ENCODE results near the gene ABCG2.
"Not testable (repeated sequence)": the region's sequence is repeated elsewhere in the genome, so short reads cannot be mapped to it uniquely, and the experiment has no call there.

Gene ABCG2

DNA sequence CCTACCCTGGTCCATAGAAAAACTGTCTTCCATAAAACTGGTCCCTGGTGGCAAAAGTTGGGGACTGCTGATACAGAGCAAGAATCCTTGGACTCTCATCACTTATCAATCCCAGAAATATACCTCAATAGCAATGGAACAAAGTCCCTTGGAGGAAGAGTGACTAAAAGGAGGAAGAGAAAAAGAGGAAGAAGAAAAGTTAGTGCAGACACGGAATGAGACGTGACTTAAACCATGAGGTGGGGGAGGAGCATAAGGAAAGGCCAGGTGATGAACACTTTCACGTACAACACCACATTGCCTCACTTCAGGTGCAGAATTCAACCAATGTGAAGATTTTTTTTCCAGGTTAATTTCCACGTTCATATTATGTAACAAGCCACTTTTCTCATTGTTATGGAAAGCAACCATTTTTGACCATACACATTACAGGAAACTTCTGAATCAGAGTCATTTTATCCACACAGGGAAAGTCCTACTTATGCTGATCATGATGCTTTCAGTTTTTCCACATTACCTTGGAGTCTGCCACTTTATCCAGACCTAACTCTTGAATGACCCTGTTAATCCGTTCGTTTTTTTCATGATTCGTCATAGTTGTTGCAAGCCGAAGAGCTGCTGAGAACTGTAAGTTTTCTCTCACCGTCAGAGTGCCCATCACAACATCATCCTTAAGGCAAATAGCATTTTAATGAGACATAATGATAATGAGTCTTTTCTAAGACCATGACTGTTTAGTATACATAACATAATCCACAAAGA lies 27.7 kb downstream of the ABCG2 start:
- POLR2A ChIA-PET: no interaction called here

DNA sequence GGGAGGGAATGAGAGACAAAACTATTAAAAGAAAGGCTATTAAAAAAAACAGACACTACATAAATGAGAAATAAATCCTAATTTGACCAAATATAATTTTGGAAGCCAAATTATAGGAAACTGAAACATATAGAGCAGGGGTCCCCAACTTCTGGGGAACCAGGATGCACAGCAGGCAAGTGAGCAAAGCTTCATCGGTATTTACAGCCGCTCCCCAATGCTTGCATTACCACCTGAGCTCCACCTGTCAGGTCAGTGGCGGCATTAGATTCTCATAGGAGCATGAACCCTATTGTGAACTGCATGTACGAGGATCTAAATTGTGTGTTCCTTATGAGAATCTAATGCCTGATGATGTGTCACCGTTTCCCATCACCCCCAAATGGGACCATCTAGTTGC lies 28.4 kb downstream of the ABCG2 start:
- no peak for DNase-seq
- no peaks in the 10 kb centered on the region for H3K4me1 ChIP-seq (ENCODE audit: control extremely low read depth in 1 of 4, control insufficient read depth in 4 of 4, insufficient read depth in 4 of 4, low read length in 3 of 4)
- no peaks in the 10 kb centered on the region for H3K27me3 ChIP-seq (replicated peaks in 2 of 5; ENCODE audit: control insufficient read depth in 4 of 5, insufficient read depth in 5 of 5, low read length in 4 of 5)
- H3K4me3 ChIP-seq (ENCODE audit: control insufficient read depth in 1 of 7, extremely low read depth in 1 of 7, insufficient read depth in 4 of 7, low read depth in 2 of 7, low read length in 6 of 7): no peak overlapping the region
- no peak overlapping the region for H3K27ac ChIP-seq (ENCODE audit: insufficient read depth in 1 of 2, low read depth in 1 of 2, low read length in 2 of 2, poor library complexity in 1 of 2, severe bottlenecking in 2 of 2)
- peaks cover 0 to 7% (median 2%) of the 10 kb centered on the region in 5 experiments for H3K9me3 ChIP-seq (ENCODE audit: control extremely low read depth in 1 of 5, control insufficient read depth in 4 of 5, insufficient read depth in 2 of 5, low read depth in 1 of 5, low read length in 4 of 5)
- CTCF ChIA-PET: no interaction called here
- POLR2A ChIA-PET: no interaction called here
- 100% methylated on average over 3 of the region's 5 CpGs for WGBS (ENCODE audit: insufficient coverage)
- no peaks in the 10 kb centered on the region for H3K36me3 ChIP-seq (ENCODE audit: control insufficient read depth in 4 of 4, insufficient read depth in 4 of 4, low read length in 3 of 4)

More for the DNA sequence above, 27.7 kb downstream of the ABCG2 start:
- Histone ChIP-seq H3K36me3 (ENCODE audit: control insufficient read depth in 4 of 4, insufficient read depth in 4 of 4, low read length in 3 of 4) (no peaks in the 10 kb centered on the region), H3K27me3 (replicated peaks in 2 of 5; ENCODE audit: control insufficient read depth in 4 of 5, insufficient read depth in 5 of 5, low read length in 4 of 5) (no peaks in the 10 kb centered on the region), H3K27ac (ENCODE audit: insufficient read depth in 1 of 2, low read depth in 1 of 2, low read length in 2 of 2, poor library complexity in 1 of 2, severe bottlenecking in 2 of 2) (no peak overlapping the region), H3K4me3 (ENCODE audit: control insufficient read depth in 1 of 7, extremely low read depth in 1 of 7, insufficient read depth in 4 of 7, low read depth in 2 of 7, low read length in 6 of 7) (no peak overlapping the region), H3K9me3 (ENCODE audit: control extremely low read depth in 1 of 5, control insufficient read depth in 4 of 5, insufficient read depth in 2 of 5, low read depth in 1 of 5, low read length in 4 of 5) (peaks cover 0 to 7% (median 2%) of the 10 kb centered on the region in 5 experiments), H3K4me1 (ENCODE audit: control extremely low read depth in 1 of 4, control insufficient read depth in 4 of 4, insufficient read depth in 4 of 4, low read length in 3 of 4) (no peaks in the 10 kb centered on the region)
- peak in 2 of 3 donors; percentile 9 to 26 for DNase-seq
- CTCF ChIA-PET: interaction anchor here (1.4 kb wide), 1 partner anchor 13 kb away, joined by 4 read pairs; no protein-coding TSS in a partner anchor
- 52% methylated on average over 5 of the region's 9 CpGs for WGBS (ENCODE audit: insufficient coverage)

DNA sequence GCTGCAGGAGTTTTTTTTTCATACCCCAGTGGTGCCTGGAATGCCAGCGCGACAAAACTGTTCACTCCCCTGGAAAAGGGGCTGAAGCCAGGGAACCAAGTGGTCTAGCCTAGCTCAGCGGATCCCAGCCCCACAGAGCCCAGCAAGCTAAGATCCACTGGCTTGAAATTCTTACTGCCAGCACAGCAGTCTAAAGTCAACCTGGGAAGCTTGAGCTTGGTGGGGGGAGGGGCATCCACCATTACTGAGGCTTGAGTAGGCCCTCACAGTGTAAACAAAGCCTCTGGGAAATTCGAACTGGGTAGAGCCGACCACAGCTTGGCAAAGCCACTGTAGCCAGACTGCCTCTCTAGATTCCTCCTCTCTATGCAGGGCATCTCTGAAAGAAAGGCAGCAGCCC lies 36.2 kb downstream of the ABCG2 start:
- H3K27ac ChIP-seq (ENCODE audit: insufficient read depth in 1 of 2, low read depth in 1 of 2, low read length in 2 of 2, poor library complexity in 1 of 2, severe bottlenecking in 2 of 2); POLR2A ChIA-PET; H3K4me1 ChIP-seq (ENCODE audit: control extremely low read depth in 1 of 4, control insufficient read depth in 4 of 4, insufficient read depth in 4 of 4, low read length in 3 of 4); CTCF ChIA-PET; H3K36me3 ChIP-seq (ENCODE audit: control insufficient read depth in 4 of 4, insufficient read depth in 4 of 4, low read length in 3 of 4); H3K27me3 ChIP-seq (replicated peaks in 2 of 5; ENCODE audit: control insufficient read depth in 4 of 5, insufficient read depth in 5 of 5, low read length in 4 of 5); H3K4me3 ChIP-seq (ENCODE audit: control insufficient read depth in 1 of 7, extremely low read depth in 1 of 7, insufficient read depth in 4 of 7, low read depth in 2 of 7, low read length in 6 of 7); DNase-seq: not testable (repeated sequence)
- H3K9me3 ChIP-seq (ENCODE audit: control extremely low read depth in 1 of 5, control insufficient read depth in 4 of 5, insufficient read depth in 2 of 5, low read depth in 1 of 5, low read length in 4 of 5): peaks cover 0 to 27% (median 12%) of the 10 kb centered on the region in 5 experiments
- WGBS (ENCODE audit: insufficient coverage): 97% methylated on average over 3 of the region's 5 CpGs

DNA sequence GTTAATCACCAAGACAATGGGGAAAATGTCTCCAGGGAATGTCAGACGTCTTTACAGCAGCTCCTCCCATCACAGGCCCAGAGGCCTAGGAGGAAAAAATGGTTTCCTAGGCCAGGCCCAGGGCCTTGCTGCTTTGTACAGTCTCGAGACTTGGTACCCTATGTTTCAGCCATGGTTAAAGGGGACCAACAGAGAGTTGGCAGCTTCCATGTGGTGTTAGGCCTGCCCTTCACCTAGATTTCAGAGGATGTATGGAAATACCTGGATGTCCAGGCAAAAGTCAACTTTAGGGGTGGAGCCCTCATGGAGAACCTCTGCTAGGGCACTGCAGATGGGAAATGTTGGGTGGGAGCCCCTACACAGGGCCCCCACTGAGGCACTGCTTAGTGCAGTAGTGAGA lies 38.5 kb downstream of the ABCG2 start:
- H3K4me1 ChIP-seq (ENCODE audit: control extremely low read depth in 1 of 4, control insufficient read depth in 4 of 4, insufficient read depth in 4 of 4, low read length in 3 of 4): no peaks in the 10 kb centered on the region
- no peaks in the 10 kb centered on the region for H3K27me3 ChIP-seq (replicated peaks in 2 of 5; ENCODE audit: control insufficient read depth in 4 of 5, insufficient read depth in 5 of 5, low read length in 4 of 5)
- ChIA-PET CTCF (interaction anchor here (0.6 kb wide), 1 partner anchor 110 kb away, joined by 3 read pairs; no protein-coding TSS in a partner anchor), POLR2A (no interaction called here)
- peaks cover 0 to 27% (median 12%) of the 10 kb centered on the region in 5 experiments for H3K9me3 ChIP-seq (ENCODE audit: control extremely low read depth in 1 of 5, control insufficient read depth in 4 of 5, insufficient read depth in 2 of 5, low read depth in 1 of 5, low read length in 4 of 5)
- H3K36me3 ChIP-seq (ENCODE audit: control insufficient read depth in 4 of 4, insufficient read depth in 4 of 4, low read length in 3 of 4): no peaks in the 10 kb centered on the region
- peak in 1 of 3 donors; percentile 4 for DNase-seq
- no peak overlapping the region for H3K4me3 ChIP-seq (ENCODE audit: control insufficient read depth in 1 of 7, extremely low read depth in 1 of 7, insufficient read depth in 4 of 7, low read depth in 2 of 7, low read length in 6 of 7)
- H3K27ac ChIP-seq (ENCODE audit: insufficient read depth in 1 of 2, low read depth in 1 of 2, low read length in 2 of 2, poor library complexity in 1 of 2, severe bottlenecking in 2 of 2): no peak overlapping the region
- WGBS (ENCODE audit: insufficient coverage): 100% methylated on average over 2 of the region's 2 CpGs

DNA sequence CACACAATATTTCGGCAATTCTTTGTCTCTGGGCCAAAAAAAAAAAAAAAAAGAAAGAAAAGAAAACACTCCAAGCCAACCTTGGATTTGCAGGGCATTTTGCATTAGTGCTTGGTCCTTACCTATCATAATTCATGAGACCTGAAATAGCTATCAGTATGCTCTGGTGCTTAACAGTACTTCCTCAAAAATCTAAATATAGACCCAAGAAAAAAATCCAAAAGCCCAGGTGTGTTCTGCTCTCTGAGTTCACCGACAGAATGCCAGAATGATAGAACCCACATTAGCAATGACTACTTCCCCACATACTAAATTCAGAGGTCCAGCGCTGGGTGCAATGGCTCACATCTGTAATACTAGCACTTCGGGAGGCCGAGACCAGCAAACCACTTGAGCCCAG lies 42.9 kb downstream of the ABCG2 start:
- no peaks in the 10 kb centered on the region for H3K36me3 ChIP-seq (ENCODE audit: control insufficient read depth in 4 of 4, insufficient read depth in 4 of 4, low read length in 3 of 4)
- POLR2A ChIA-PET: no interaction called here
- H3K27me3 ChIP-seq (replicated peaks in 2 of 5; ENCODE audit: control insufficient read depth in 4 of 5, insufficient read depth in 5 of 5, low read length in 4 of 5): no peaks in the 10 kb centered on the region
- H3K4me3 ChIP-seq (ENCODE audit: control insufficient read depth in 1 of 7, extremely low read depth in 1 of 7, insufficient read depth in 4 of 7, low read depth in 2 of 7, low read length in 6 of 7): no peak overlapping the region
- peak in 1 of 3 donors; percentile 23 for DNase-seq
- H3K9me3 ChIP-seq (ENCODE audit: control extremely low read depth in 1 of 5, control insufficient read depth in 4 of 5, insufficient read depth in 2 of 5, low read depth in 1 of 5, low read length in 4 of 5): peaks cover 0 to 12% (median 8%) of the 10 kb centered on the region in 5 experiments
- WGBS (ENCODE audit: insufficient coverage): 88% methylated on average over 4 of the region's 5 CpGs
- H3K4me1 ChIP-seq (ENCODE audit: control extremely low read depth in 1 of 4, control insufficient read depth in 4 of 4, insufficient read depth in 4 of 4, low read length in 3 of 4): no peaks in the 10 kb centered on the region
- no peak overlapping the region for H3K27ac ChIP-seq (ENCODE audit: insufficient read depth in 1 of 2, low read depth in 1 of 2, low read length in 2 of 2, poor library complexity in 1 of 2, severe bottlenecking in 2 of 2)
- CTCF ChIA-PET: interaction anchor here (1.1 kb wide), 1 partner anchor 21 kb away, joined by 3 read pairs; no protein-coding TSS in a partner anchor

DNA sequence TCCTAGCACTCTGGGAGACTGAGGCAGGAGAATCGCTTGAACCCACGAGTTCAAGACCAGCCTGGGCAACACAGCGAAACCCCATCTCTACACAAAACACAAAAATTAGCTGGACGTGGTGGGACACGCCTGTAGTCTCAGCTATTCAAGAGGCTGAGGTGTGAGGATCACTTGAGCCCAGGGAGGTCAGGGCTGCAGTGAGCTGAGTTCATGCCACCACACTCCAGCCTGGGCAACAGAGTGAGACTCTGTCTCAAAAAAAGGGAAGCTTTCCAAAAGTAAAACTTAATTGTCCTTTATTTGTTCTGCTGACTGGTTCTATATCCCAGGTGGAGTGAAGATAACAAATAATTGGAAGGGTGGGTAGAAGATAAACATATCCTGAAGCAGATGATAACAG lies 45.6 kb downstream of the ABCG2 start:
- Histone ChIP-seq H3K27me3 (replicated peaks in 2 of 5; ENCODE audit: control insufficient read depth in 4 of 5, insufficient read depth in 5 of 5, low read length in 4 of 5) (no peaks in the 10 kb centered on the region), H3K4me1 (ENCODE audit: control extremely low read depth in 1 of 4, control insufficient read depth in 4 of 4, insufficient read depth in 4 of 4, low read length in 3 of 4) (peaks cover 0 to under 1% (median 0%) of the 10 kb centered on the region in 4 experiments), H3K27ac (ENCODE audit: insufficient read depth in 1 of 2, low read depth in 1 of 2, low read length in 2 of 2, poor library complexity in 1 of 2, severe bottlenecking in 2 of 2) (no peak overlapping the region), H3K4me3 (ENCODE audit: control insufficient read depth in 1 of 7, extremely low read depth in 1 of 7, insufficient read depth in 4 of 7, low read depth in 2 of 7, low read length in 6 of 7) (no peak overlapping the region), H3K9me3 (ENCODE audit: control extremely low read depth in 1 of 5, control insufficient read depth in 4 of 5, insufficient read depth in 2 of 5, low read depth in 1 of 5, low read length in 4 of 5) (no peaks in the 10 kb centered on the region), H3K36me3 (ENCODE audit: control insufficient read depth in 4 of 4, insufficient read depth in 4 of 4, low read length in 3 of 4) (no peaks in the 10 kb centered on the region)
- WGBS (ENCODE audit: insufficient coverage): no CpG with 5 or more reads among the region's 5 CpGs
- CTCF ChIA-PET: no interaction called here
- POLR2A ChIA-PET: interaction anchor here (0.6 kb wide), 1 partner anchor 243 kb away, joined by 3 read pairs; no protein-coding TSS in a partner anchor
- DNase-seq: no peak

DNA sequence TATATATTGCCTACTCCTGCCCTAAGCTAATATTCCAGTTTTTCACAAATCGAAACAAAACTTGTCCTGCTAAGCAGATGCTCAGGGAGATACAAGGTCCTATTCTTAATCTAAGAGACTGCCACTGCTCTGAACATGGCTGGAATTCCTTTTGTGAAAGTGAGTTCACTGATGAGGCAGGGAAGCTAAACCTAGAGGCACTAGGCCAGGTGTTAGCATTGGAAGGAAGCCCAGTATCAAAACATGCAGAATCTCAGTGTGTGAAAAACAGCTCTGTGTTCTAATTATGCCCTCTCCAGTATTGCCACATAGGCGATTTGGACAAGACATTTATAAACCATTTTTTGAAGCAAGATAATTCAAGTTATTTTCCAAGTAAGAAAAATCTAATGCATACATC lies 47.6 kb downstream of the ABCG2 start:
- no peaks in the 10 kb centered on the region for H3K27me3 ChIP-seq (replicated peaks in 2 of 5; ENCODE audit: control insufficient read depth in 4 of 5, insufficient read depth in 5 of 5, low read length in 4 of 5)
- no peaks in the 10 kb centered on the region for H3K9me3 ChIP-seq (ENCODE audit: control extremely low read depth in 1 of 5, control insufficient read depth in 4 of 5, insufficient read depth in 2 of 5, low read depth in 1 of 5, low read length in 4 of 5)
- WGBS (ENCODE audit: insufficient coverage): 100% methylated on average over 1 of the region's 2 CpGs
- ChIA-PET POLR2A (no interaction called here), CTCF (no interaction called here)
- no peak overlapping the region for H3K27ac ChIP-seq (ENCODE audit: insufficient read depth in 1 of 2, low read depth in 1 of 2, low read length in 2 of 2, poor library complexity in 1 of 2, severe bottlenecking in 2 of 2)
- H3K4me1 ChIP-seq (ENCODE audit: control extremely low read depth in 1 of 4, control insufficient read depth in 4 of 4, insufficient read depth in 4 of 4, low read length in 3 of 4): peaks cover 0 to 8% (median 1%) of the 10 kb centered on the region in 4 experiments
- no peak for DNase-seq
- no peak overlapping the region for H3K4me3 ChIP-seq (ENCODE audit: control insufficient read depth in 1 of 7, extremely low read depth in 1 of 7, insufficient read depth in 4 of 7, low read depth in 2 of 7, low read length in 6 of 7)
- no peaks in the 10 kb centered on the region for H3K36me3 ChIP-seq (ENCODE audit: control insufficient read depth in 4 of 4, insufficient read depth in 4 of 4, low read length in 3 of 4)
